ENCODE results near the gene CMC2. TPM values are rescaled to one million over a fixed set of nuclear protein-coding genes. Genes with fewer than 3 reads are reported as not detected.
A peak's percentile ranks its signal among the peaks of the same experiment; 100 is the strongest.

CMC2 gene
- total RNA-seq, 2 donors from 2014 or later, result 136 to 212 TPM

DNA sequence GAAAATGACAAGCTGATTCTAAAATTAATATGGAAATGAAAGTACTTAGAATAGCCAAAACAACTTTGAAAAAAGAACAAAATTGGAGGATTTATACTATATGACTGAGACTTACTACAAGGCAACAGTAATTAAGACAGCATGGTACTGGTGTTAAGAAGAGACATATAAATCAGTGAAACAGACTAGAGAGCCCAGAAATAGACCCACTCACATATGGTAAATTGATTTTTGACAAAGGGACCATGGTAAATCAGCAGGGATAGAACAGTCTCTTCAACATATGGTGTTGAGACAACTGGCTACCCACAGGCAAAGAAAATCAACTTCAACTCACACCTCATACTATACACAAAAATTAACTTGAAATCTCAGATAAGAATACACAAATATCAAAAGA, 12.9 kb downstream of the CMC2 start:
- DNase-seq (ENCODE audit: low spot score), result no peak
- Histone ChIP-seq H3K27me3 (no peaks in the 10 kb centered on the region), H3K4me3 (no peak overlapping the region), H3K9me3 (no peaks in the 10 kb centered on the region), H3K4me1 (peaks cover 0 to 17% of the 10 kb centered on the region in 2 donors), H3K36me3 (no peaks in the 10 kb centered on the region), H3K27ac (peak overlapping the region in 1 of 2 donors; percentile 85)
- no peak for TF ChIP-seq CTCF (IDR thresholded peaks at IDR 0.05)

- H3K36me3 ChIP-seq, result no peaks in the 10 kb centered on the region
- H3K4me1 ChIP-seq, result peaks cover 0 to 17% of the 10 kb centered on the region in 2 donors
- peak overlapping the region in 1 of 2 donors; percentile 9 for H3K4me3 ChIP-seq
- peak overlapping the region; percentile 36 to 85 for H3K27ac ChIP-seq
- no peaks in the 10 kb centered on the region for H3K9me3 ChIP-seq
- no peak for DNase-seq (ENCODE audit: low spot score)
- TF ChIP-seq CTCF (IDR thresholded peaks at IDR 0.05), result no peak
- H3K27me3 ChIP-seq, result no peaks in the 10 kb centered on the region
These were observed 13.4 kb downstream of the CMC2 start for GRCh38 chr16:80993307-80993706.

- DNase-seq (ENCODE audit: low spot score), result no peak
- H3K27ac ChIP-seq, result peak overlapping the region; percentile 36 to 85
- H3K4me1 ChIP-seq, result peaks cover 0 to 17% of the 10 kb centered on the region in 2 donors
- no peaks in the 10 kb centered on the region for H3K27me3 ChIP-seq
- no peaks in the 10 kb centered on the region for H3K9me3 ChIP-seq
- peak overlapping the region in 1 of 2 donors; percentile 9 for H3K4me3 ChIP-seq
- no peak for TF ChIP-seq CTCF (IDR thresholded peaks at IDR 0.05)
- no peaks in the 10 kb centered on the region for H3K36me3 ChIP-seq
These were observed 13.9 kb downstream of the CMC2 start for GRCh38 chr16:80992676-80993293.

DNA sequence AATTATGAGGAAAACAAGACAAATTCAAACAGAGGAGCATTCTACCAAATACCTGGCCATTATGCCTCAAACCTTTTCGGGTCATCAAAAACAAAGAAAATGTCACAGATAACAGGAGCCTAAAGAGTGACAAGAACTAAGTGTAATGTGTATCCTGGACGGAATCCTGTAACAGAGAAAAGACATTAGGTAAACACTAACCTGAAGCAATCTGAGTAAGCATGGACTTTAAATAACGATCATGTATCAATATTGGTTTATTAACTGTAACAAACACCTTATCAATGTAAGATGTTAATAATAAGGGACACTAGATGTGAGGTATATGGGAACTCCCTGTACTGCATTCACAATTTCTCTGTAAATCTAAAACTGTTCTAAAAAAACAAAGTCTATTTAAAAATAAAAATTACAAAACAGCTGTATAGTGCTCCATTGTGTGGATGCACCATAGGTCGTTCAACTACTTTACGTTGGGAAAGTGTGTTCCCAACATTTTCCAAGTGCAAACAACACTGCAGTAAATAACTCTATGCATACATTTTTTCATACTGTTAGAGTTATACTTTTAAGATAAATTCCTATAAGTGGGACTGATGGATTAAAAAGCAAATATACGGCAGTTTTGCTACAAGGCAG, 14.8 kb downstream of the CMC2 start:
- Histone ChIP-seq H3K27me3 (no peaks in the 10 kb centered on the region), H3K9me3 (no peaks in the 10 kb centered on the region), H3K4me1 (peaks cover 0 to 16% of the 10 kb centered on the region in 2 donors), H3K27ac (peak overlapping the region in 1 of 2 donors; percentile 85), H3K36me3 (no peaks in the 10 kb centered on the region), H3K4me3 (no peak overlapping the region)
- TF ChIP-seq CTCF (IDR thresholded peaks at IDR 0.05), result no peak
- DNase-seq (ENCODE audit: low spot score), result no peak

DNA sequence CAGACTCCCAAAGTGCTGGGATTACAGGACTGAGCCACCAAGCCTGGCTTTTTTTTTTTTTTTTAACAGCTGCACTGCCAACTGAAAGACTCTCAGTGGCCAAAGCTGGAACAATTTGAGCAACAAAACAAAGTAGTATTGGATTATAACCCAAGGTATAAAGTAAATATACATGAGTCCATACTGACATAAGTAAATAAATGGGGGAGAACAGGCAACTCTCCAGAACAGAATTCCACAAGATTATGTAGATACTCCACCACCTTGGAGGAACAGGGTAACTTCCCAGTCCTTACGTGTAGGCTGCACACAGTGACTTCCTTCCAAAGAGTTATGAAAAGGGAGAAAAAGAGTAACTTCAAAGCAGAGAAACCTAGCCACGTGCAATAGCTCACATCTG, 15.7 kb downstream of the CMC2 start:
- no peak for TF ChIP-seq CTCF (IDR thresholded peaks at IDR 0.05)
- Histone ChIP-seq H3K9me3 (no peaks in the 10 kb centered on the region), H3K27ac (peak overlapping the region in 1 of 2 donors; percentile 85), H3K4me1 (peaks cover 0 to 19% of the 10 kb centered on the region in 2 donors), H3K36me3 (no peaks in the 10 kb centered on the region), H3K27me3 (no peaks in the 10 kb centered on the region), H3K4me3 (no peak overlapping the region)
- no peak for DNase-seq (ENCODE audit: low spot score)

All from right atrium auricular region (tissue), 2 donors.